Testis (tissue), 3 donors: ENCODE results near the gene TMEM43. TPM values are rescaled to one million over a fixed set of nuclear protein-coding genes. Genes with fewer than 3 reads are reported as not detected.

Experiments used
- DNase-seq: peaks from one replicate; pipeline ENCODE4 v3.0.0-alpha.2; 2019
- H3K27ac ChIP-seq, 2 donors: fragments of 200-600 bp; sonication (generic); one replicate each; pipeline ENCODE4 v1.5.1; 2019
- H3K27me3 ChIP-seq: fragments of 200-600 bp; sonication (generic); one replicate; pipeline ENCODE4 v1.5.1; 2019
- H3K36me3 ChIP-seq: fragments of 200-600 bp; sonication (generic); one replicate; pipeline ENCODE4 v1.5.1; 2017; ENCODE audit warnings: low read depth; ENCODE audit errors: missing control alignments
- H3K4me1 ChIP-seq: fragments of 200-600 bp; sonication (generic); one replicate; pipeline ENCODE4 v1.5.1; 2019
- H3K4me3 ChIP-seq, 2 donors: fragments of 200-600 bp; sonication (generic); one replicate each; pipeline ENCODE4 v1.5.1; 2017 to 2019
- H3K9me3 ChIP-seq: fragments of 200-600 bp; sonication (generic); one replicate; pipeline ENCODE4 v1.5.1; 2017
- POLR2A ChIP-seq: fragments of 450-650 bp; IDR thresholded peaks from one replicate; pipeline ENCODE4 v1.6.1; 2017; ENCODE audit warnings: antibody characterized with exemption, mild to moderate bottlenecking, moderate library complexity
- WGBS, 2 donors: methylation state at CpG; one replicate each; pipeline ENCODE4 v1.1.5; 2018; 5-methylcytosine and 5-hydroxymethylcytosine counted together
- intact Hi-C: fragments of 100-400 bp; cut with DNase I; formaldehyde crosslinking; loops from one replicate; pipeline ENCODE4 v1.15.1; 2023; ENCODE audit warnings: low total_unique reads
- polyA plus RNA-seq: library from polyadenylated mRNA; stranded (reverse); fragments of 350-450 nt; fragmentation: Illumina TruSeq; extraction: RNeasy Lipid Tissue Mini Kit (QIAGEN cat#74804); gene quantifications from one replicate; pipeline ENCODE4 v1.2.3, GENCODE V29; 2014; ENCODE audit warnings: low read depth, low replicate concordance; ENCODE audit not compliant: insufficient read depth
- total RNA-seq, 2 donors: library from RNA; depleted of rRNA; stranded (reverse); fragments of >200 nt; gene quantifications; one replicate each; pipeline ENCODE4 v1.2.3, GENCODE V29; 2016
- TF ChIP-seq, protein P1 (sequence below), 3 experiments: fragments of 450-650 bp in 2 of 3; fragments of 200-600 bp in 1 of 3; sonication (generic) in 1 of 3; IDR thresholded peaks; one replicate each; pipeline ENCODE4 v1.5.1; 2016 to 2019; ENCODE audit warnings: antibody characterized with exemption in 3 of 3, mild to moderate bottlenecking in 2 of 3, moderate library complexity in 1 of 3

The TMEM43 gene
- total and polyA plus RNA-seq, 3 donors from 2014 or later, result 36.5 to 53.0 (median 43.3) TPM

GRCh38 chr3:14172496-14172895 lies 47.6 kb downstream of the TMEM43 start:
- H3K36me3 ChIP-seq, result no peaks in the 10 kb centered on the region
- 83 to 94% methylated on average over 5 of the region's 5 CpGs for WGBS, 2 donors
- no peak overlapping the region for H3K27ac ChIP-seq

DNA sequence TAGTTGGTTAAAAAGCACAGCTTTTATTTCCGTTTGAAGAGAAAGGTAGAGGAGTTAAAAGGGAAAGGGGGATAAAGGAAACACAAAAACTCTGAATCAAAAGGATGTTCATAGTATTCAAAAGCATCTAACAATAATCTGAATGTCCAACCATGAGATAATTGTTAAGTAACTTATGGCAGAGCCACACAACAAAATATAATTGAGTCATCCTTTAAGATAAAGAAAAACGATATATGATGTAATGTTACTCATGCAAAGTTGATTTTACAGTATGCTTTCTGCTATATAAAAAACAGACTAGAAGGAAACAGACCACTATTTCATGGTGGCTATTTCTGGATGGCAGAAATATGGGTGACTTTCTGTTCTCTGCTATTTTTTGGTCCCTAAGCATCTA lies 49.6 kb downstream of the TMEM43 start:
- no peaks in the 10 kb centered on the region for H3K36me3 ChIP-seq
- peaks cover 14% of the 10 kb centered on the region for H3K4me1 ChIP-seq
- TF ChIP-seq POLR2A, result no peak
- TF ChIP-seq, protein P1, sequence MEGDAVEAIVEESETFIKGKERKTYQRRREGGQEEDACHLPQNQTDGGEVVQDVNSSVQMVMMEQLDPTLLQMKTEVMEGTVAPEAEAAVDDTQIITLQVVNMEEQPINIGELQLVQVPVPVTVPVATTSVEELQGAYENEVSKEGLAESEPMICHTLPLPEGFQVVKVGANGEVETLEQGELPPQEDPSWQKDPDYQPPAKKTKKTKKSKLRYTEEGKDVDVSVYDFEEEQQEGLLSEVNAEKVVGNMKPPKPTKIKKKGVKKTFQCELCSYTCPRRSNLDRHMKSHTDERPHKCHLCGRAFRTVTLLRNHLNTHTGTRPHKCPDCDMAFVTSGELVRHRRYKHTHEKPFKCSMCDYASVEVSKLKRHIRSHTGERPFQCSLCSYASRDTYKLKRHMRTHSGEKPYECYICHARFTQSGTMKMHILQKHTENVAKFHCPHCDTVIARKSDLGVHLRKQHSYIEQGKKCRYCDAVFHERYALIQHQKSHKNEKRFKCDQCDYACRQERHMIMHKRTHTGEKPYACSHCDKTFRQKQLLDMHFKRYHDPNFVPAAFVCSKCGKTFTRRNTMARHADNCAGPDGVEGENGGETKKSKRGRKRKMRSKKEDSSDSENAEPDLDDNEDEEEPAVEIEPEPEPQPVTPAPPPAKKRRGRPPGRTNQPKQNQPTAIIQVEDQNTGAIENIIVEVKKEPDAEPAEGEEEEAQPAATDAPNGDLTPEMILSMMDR (IDR thresholded peaks at IDR 0.05), result no peak
- no peak overlapping the region for H3K4me3 ChIP-seq
- H3K27me3 ChIP-seq, result no peaks in the 10 kb centered on the region
- no peaks in the 10 kb centered on the region for H3K9me3 ChIP-seq
- no peak for DNase-seq
- WGBS, 2 donors, result 72 to 80% methylated on average over 2 of the region's 2 CpGs
- H3K27ac ChIP-seq, result no peak overlapping the region
- intact Hi-C loops, result no loop called here

More at GRCh38 chr3:14172496-14172895, 47.6 kb downstream of the TMEM43 start:
- TF ChIP-seq, protein P1 (IDR thresholded peaks at IDR 0.05), result no peak
- no peak for TF ChIP-seq POLR2A
- DNase-seq, result no peak
- H3K9me3 ChIP-seq, result no peaks in the 10 kb centered on the region
- no peak overlapping the region for H3K4me3 ChIP-seq
- no peaks in the 10 kb centered on the region for H3K27me3 ChIP-seq
- peaks cover 5% of the 10 kb centered on the region for H3K4me1 ChIP-seq
- intact Hi-C loops, result no loop called here

GRCh38 chr3:14175383-14176037 lies 50.7 kb downstream of the TMEM43 start:
- Histone ChIP-seq H3K27ac (no peak overlapping the region), H3K27me3 (no peaks in the 10 kb centered on the region), H3K36me3 (no peaks in the 10 kb centered on the region), H3K9me3 (no peaks in the 10 kb centered on the region), H3K4me3 (no peak overlapping the region), H3K4me1 (peaks cover 14% of the 10 kb centered on the region)
- WGBS, 2 donors, result 59 to 68% methylated on average over 3 of the region's 3 CpGs
- no peak for TF ChIP-seq POLR2A
- no peak for DNase-seq
- intact Hi-C loops, result no loop called here

- Histone ChIP-seq H3K4me3 (peak overlapping the region; percentile 77 to 90), H3K4me1 (peaks cover 14% of the 10 kb centered on the region), H3K36me3 (no peaks in the 10 kb centered on the region), H3K27me3 (no peaks in the 10 kb centered on the region), H3K9me3 (no peaks in the 10 kb centered on the region), H3K27ac (peak overlapping the region; percentile 89 to 96)
- intact Hi-C loops, result no loop called here
- peak; percentile 43 for DNase-seq
- 3 to 4% methylated on average over 10 of the region's 10 CpGs for WGBS, 2 donors
- no peak for TF ChIP-seq POLR2A
Measured at GRCh38 chr3:14177580-14178246, 52.9 kb downstream of the TMEM43 start.

GRCh38 chr3:14178247-14179113 lies 53.6 kb downstream of the TMEM43 start, which contains the start of the genes LSM3 and XPC:
TSS of gene LSM3 (plus strand) at chr3:14178817. CDS start at chr3:14178861, 44 bp downstream.
TSS of gene XPC (minus strand) at chr3:14178601. CDS start at chr3:14178568, 33 bp downstream.
- intact Hi-C loops, result no loop called here
- WGBS, 2 donors, result 0 to 1% methylated on average over 48 to 78 of the region's 78 CpGs
- H3K4me1 ChIP-seq, result peaks cover 14% of the 10 kb centered on the region

More at GRCh38 chr3:14178247-14179113, 53.6 kb downstream of the TMEM43 start, which contains the start of the genes LSM3 and XPC:
- no peaks in the 10 kb centered on the region for H3K9me3 ChIP-seq
- DNase-seq, result peak; percentile 98
- no peaks in the 10 kb centered on the region for H3K36me3 ChIP-seq
- no peaks in the 10 kb centered on the region for H3K27me3 ChIP-seq
- peak within 1 kb of the TSS; percentile 77 to 90 for H3K4me3 ChIP-seq
- TF ChIP-seq POLR2A, result peak; percentile 88
- TF ChIP-seq, protein P1 (IDR thresholded peaks at IDR 0.05), result no peak
- H3K27ac ChIP-seq, result peak within 1 kb of the TSS; percentile 89 to 96
